Type B pancreatic cell (in vitro differentiated cells): ENCODE data around the gene JDP2. TPM values are rescaled to one million over a fixed set of nuclear protein-coding genes. Genes with fewer than 3 reads are reported as not detected.
"Not testable (repeated sequence)": the region's sequence is repeated elsewhere in the genome, so short reads cannot be mapped to it uniquely, and the experiment has no call there.

Source experiments
- DNase-seq: peaks from one replicate; pipeline ENCODE4 v3.0.0; 2021; ENCODE audit warnings: mixed read lengths; ENCODE audit not compliant: unreplicated experiment; ENCODE audit errors: extremely low spot score
- H3K27ac Mint-ChIP-seq: 2 replicates; pipeline ENCODE4 v1.8.0; 2021; ENCODE audit warnings: mild to moderate bottlenecking, mixed read lengths
- H3K27me3 Mint-ChIP-seq: 2 replicates; pipeline ENCODE4 v1.8.0; 2021; ENCODE audit warnings: mixed read lengths
- H3K36me3 Mint-ChIP-seq: 2 replicates; pipeline ENCODE4 v1.8.0; 2021; ENCODE audit warnings: mixed read lengths
- H3K4me1 Mint-ChIP-seq: one replicate; pipeline ENCODE4 v1.8.0; 2021; ENCODE audit warnings: mixed read lengths; ENCODE audit not compliant: unreplicated experiment
- H3K4me3 Mint-ChIP-seq: 2 replicates; pipeline ENCODE4 v1.8.0; 2021; ENCODE audit warnings: mild to moderate bottlenecking, mixed read lengths
- H3K9me3 Mint-ChIP-seq: 2 replicates; pipeline ENCODE4 v1.8.0; 2021; ENCODE audit warnings: mixed read lengths
- total RNA-seq: library from RNA; stranded (reverse); gene quantifications from 2 replicates; pipeline ENCODE4 v1.2.1, GENCODE V29; 2021; ENCODE audit warnings: low replicate concordance
- TF ChIP-seq, protein P1 (sequence below): fragments of 200-600 bp; sonication (generic); conservative IDR thresholded peaks from 2 replicates; pipeline ENCODE4 v1.5.0; 2021; ENCODE audit warnings: antibody characterized with exemption, mild to moderate bottlenecking

JDP2 gene
- total RNA-seq, 1 donor from 2014 or later: 31.3 TPM

DNA sequence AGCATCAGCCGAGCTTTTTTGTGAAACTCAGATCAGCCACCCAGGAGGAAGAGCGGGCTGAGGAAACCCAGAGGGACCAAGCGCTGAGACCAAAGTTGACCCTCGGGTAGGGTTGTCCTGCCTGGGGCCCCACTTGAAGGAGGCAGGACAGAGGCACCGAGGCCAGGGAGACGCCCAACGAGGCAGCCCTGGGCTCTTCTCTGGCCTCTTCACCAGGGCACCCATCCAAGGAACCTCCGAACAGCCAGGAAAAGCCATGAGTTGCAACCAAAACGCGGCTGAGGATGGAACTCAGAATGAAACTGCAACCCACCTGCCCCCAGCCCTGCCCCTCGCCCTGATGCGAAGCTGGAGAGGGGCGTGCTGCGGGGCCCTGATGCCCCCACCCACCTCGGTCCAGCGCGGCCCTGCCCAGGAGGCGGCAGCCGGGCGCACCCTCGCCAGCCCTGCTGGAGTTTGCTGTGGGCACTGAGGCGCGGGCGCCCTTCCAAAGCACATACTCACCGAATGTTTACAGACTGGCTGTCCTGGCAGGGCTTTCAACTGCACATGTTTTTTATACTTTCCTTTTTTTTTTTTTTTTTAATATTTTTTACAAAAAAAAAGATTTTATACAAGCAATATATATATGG is 41.9 kb downstream of the JDP2 start:
- no peak for DNase-seq
- H3K4me3 Mint-ChIP-seq: no peak overlapping the region
- no peak overlapping the region for H3K27ac Mint-ChIP-seq
- H3K9me3 Mint-ChIP-seq: no peaks in the 10 kb centered on the region
- H3K4me1 Mint-ChIP-seq: peaks cover 5% of the 10 kb centered on the region
- no peaks in the 10 kb centered on the region for H3K27me3 Mint-ChIP-seq
- H3K36me3 Mint-ChIP-seq: peaks cover 14% of the 10 kb centered on the region
- TF ChIP-seq, protein P1, sequence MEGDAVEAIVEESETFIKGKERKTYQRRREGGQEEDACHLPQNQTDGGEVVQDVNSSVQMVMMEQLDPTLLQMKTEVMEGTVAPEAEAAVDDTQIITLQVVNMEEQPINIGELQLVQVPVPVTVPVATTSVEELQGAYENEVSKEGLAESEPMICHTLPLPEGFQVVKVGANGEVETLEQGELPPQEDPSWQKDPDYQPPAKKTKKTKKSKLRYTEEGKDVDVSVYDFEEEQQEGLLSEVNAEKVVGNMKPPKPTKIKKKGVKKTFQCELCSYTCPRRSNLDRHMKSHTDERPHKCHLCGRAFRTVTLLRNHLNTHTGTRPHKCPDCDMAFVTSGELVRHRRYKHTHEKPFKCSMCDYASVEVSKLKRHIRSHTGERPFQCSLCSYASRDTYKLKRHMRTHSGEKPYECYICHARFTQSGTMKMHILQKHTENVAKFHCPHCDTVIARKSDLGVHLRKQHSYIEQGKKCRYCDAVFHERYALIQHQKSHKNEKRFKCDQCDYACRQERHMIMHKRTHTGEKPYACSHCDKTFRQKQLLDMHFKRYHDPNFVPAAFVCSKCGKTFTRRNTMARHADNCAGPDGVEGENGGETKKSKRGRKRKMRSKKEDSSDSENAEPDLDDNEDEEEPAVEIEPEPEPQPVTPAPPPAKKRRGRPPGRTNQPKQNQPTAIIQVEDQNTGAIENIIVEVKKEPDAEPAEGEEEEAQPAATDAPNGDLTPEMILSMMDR: no peak

DNA sequence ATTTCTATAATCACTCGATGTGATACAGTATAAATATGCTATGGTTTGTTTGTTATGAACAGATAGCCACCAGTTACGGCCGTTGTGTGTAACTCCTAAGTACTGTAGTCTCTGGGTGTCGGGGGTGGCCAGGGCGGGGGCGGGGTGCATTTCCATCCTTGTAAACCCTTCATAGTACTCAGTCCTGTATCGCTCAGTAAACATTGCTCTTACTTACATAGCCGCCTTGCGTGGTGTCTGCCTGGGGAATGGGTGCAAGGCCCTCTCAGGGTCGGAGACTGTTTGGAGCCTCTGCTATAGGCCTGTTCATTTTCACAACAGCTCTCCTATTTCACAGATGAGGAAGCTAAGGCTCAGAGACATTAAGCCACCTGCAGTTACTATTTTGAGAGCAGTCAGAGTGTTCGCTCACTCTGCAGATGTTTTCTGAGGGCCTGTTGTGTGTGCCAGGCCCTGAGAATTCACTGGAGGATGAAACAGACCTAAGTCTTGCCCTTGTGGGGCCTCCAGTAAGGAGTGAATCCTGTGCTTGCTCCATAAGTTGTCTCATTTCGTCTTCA is 42.5 kb downstream of the JDP2 start:
- Mint-ChIP-seq H3K9me3 (no peaks in the 10 kb centered on the region), H3K27ac (peak overlapping the region; percentile 21), H3K36me3 (peaks cover 14% of the 10 kb centered on the region), H3K27me3 (no peaks in the 10 kb centered on the region), H3K4me3 (no peak overlapping the region), H3K4me1 (peaks cover 5% of the 10 kb centered on the region)
- TF ChIP-seq, protein P1: no peak
- DNase-seq: no peak

DNA sequence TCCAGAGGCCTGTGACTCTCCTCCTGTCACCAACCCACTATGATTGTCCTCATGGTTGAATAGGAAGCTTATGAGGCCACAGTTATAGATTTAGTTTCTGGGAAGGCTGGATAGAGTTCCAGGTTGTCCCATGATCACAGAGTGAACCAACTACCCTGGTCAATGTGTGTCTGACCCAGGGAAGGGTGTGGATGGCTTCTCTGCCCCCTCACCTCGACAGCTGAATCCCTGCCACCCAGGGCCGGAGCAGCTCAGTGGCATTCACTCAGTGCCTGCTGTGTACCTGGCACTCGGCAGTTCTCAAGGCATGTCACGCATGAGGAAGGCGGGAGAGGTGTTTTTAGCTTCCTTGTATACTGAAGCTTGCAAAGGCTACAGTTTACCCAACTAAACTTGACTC is 43.2 kb downstream of the JDP2 start:
- TF ChIP-seq, protein P1: no peak
- H3K4me3 Mint-ChIP-seq: no peak overlapping the region
- DNase-seq: no peak
- peak overlapping the region; percentile 21 for H3K27ac Mint-ChIP-seq
- no peaks in the 10 kb centered on the region for H3K9me3 Mint-ChIP-seq
- peaks cover 14% of the 10 kb centered on the region for H3K36me3 Mint-ChIP-seq
- H3K4me1 Mint-ChIP-seq: peaks cover 5% of the 10 kb centered on the region
- no peaks in the 10 kb centered on the region for H3K27me3 Mint-ChIP-seq

GRCh38 chr14:75474127-75474526 is 46.3 kb downstream of the JDP2 start:
- not testable (repeated sequence) for DNase-seq, H3K4me3 Mint-ChIP-seq, H3K4me1 Mint-ChIP-seq, H3K27me3 Mint-ChIP-seq, H3K9me3 Mint-ChIP-seq
- Mint-ChIP-seq H3K27ac (peak overlapping the region; percentile 73), H3K36me3 (peaks cover 14% of the 10 kb centered on the region)

DNA sequence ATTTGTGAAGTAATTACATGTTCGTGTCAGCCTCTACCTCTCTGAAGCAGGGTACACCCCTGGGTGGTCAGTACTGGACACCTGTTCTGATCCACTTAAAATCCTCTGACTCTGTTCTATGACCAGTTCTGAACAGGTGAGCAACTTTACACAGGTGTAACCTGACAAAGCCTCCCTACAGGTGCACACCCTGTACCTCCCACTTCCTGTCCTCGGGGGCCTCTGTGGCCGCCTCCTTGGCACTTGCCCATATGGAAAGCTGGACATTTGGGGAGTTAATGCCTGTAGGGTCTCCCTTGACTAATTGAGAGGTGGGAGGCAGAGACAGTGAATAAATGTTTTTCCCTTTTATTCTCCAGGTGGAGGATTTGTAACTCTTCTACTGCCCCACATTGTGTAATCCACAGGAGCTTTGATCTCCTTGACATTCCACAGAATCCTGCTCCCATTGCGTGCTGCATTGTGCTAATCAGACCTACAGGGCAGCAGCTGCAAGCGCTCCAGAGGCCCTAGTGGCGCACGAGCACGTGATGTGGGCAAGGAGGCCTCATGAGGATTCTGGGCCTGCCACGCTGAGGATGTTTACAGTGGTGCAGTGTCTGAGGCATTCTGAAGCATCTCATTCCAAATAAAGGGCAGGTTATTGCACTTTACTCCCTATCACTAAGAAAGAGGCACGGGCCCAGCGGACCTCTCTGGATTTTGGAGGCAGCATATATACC is 48.6 kb downstream of the JDP2 start:
- no peaks in the 10 kb centered on the region for H3K9me3 Mint-ChIP-seq
- H3K27me3 Mint-ChIP-seq: no peaks in the 10 kb centered on the region
- peaks cover 11% of the 10 kb centered on the region for H3K36me3 Mint-ChIP-seq
- no peak overlapping the region for H3K4me3 Mint-ChIP-seq
- TF ChIP-seq, protein P1: no peak
- no peak for DNase-seq
- H3K27ac Mint-ChIP-seq: peak overlapping the region; percentile 18
- peaks cover 12% of the 10 kb centered on the region for H3K4me1 Mint-ChIP-seq

DNA sequence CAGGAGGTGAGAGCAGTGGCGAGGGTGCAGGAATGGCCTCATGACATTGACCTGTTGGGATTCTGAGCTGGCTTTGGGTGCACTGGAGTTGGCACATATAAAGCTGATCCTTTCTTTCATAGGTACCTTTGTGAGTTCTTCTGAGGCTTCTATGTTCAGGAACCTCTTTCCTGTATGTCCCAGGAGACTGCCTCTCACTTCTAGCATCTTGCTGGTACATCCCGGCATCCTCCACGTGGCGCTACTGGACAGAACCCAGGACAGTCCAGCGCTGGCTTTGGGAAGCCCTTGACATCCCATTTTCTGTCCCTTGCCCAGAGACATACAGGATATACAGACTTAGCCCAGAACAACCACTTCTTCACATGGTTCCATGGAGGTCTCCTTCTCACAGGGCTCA is 50.1 kb downstream of the JDP2 start:
- TF ChIP-seq, protein P1: no peak
- DNase-seq: no peak
- peaks cover 12% of the 10 kb centered on the region for H3K4me1 Mint-ChIP-seq
- no peak overlapping the region for H3K27ac Mint-ChIP-seq
- H3K27me3 Mint-ChIP-seq: no peaks in the 10 kb centered on the region
- H3K9me3 Mint-ChIP-seq: no peaks in the 10 kb centered on the region
- H3K4me3 Mint-ChIP-seq: no peak overlapping the region
- H3K36me3 Mint-ChIP-seq: peaks cover 4% of the 10 kb centered on the region
